MM.1S (cell line): ENCODE measurements around the gene PPP4R2.

Experiments used
- DNase-seq: peaks from one replicate; pipeline ENCODE4 v3.0.0-alpha.2; 2015
- H2AFZ ChIP-seq: fragments of 300-600 bp; sonication (generic); 2 replicates; pipeline ENCODE4 v1.6.0; 2016; ENCODE audit warnings: antibody characterized with exemption, low read length
- H3F3A ChIP-seq: fragments of 300-600 bp; sonication (generic); 2 replicates; pipeline ENCODE4 v1.6.1; 2016; ENCODE audit warnings: mild to moderate bottlenecking, antibody characterized with exemption, low read length, moderate library complexity, mixed read lengths; ENCODE audit not compliant: insufficient read depth
- H3K27ac ChIP-seq: fragments of 300-600 bp; sonication (generic); 2 replicates; pipeline ENCODE4 v1.5.1; 2016; ENCODE audit warnings: mild to moderate bottlenecking, low read length
- H3K27me3 ChIP-seq: fragments of 300-600 bp; sonication (generic); replicated peaks from 2 replicates; pipeline ENCODE4 v1.6.0; 2016; ENCODE audit warnings: low read length; ENCODE audit not compliant: insufficient read depth
- H3K36me3 ChIP-seq: fragments of 300-600 bp; sonication (generic); replicated peaks from 2 replicates; pipeline ENCODE4 v1.6.1; 2016; ENCODE audit warnings: mild to moderate bottlenecking, low read length, mixed read lengths; ENCODE audit not compliant: insufficient read depth
- H3K4me1 ChIP-seq: fragments of 300-600 bp; sonication (generic); 2 replicates; pipeline ENCODE4 v1.6.1; 2016; ENCODE audit warnings: low read length, mixed read lengths
- H3K4me2 ChIP-seq: fragments of 300-600 bp; sonication (generic); 2 replicates; pipeline ENCODE4 v1.6.0; 2016; ENCODE audit warnings: low read depth, low read length
- H3K4me3 ChIP-seq: fragments of 300-600 bp; sonication (generic); 2 replicates; pipeline ENCODE4 v1.5.1; 2016; ENCODE audit warnings: low read length, mixed read lengths
- H3K79me2 ChIP-seq: fragments of 300-600 bp; sonication (generic); 2 replicates; pipeline ENCODE4 v1.6.1; 2016; ENCODE audit warnings: mixed run types, low read length, mixed read lengths
- H3K9ac ChIP-seq: fragments of 300-600 bp; sonication (generic); 2 replicates; pipeline ENCODE4 v1.6.1; 2016; ENCODE audit warnings: low read length, mixed read lengths
- H3K9me2 ChIP-seq: fragments of 300-600 bp; sonication (generic); replicated peaks from 2 replicates; pipeline ENCODE4 v1.6.1; 2016; ENCODE audit warnings: mild to moderate bottlenecking, low read length, mixed read lengths; ENCODE audit not compliant: insufficient read depth
- H3K9me3 ChIP-seq: fragments of 300-600 bp; sonication (generic); replicated peaks from 2 replicates; pipeline ENCODE4 v1.6.1; 2016; ENCODE audit warnings: mild to moderate bottlenecking, low read length, mixed read lengths; ENCODE audit not compliant: insufficient read depth
- H4K20me1 ChIP-seq: fragments of 300-600 bp; sonication (generic); 2 replicates; pipeline ENCODE4 v1.6.1; 2016; ENCODE audit warnings: mild to moderate bottlenecking, low read length, moderate library complexity, mixed read lengths; ENCODE audit not compliant: insufficient read depth
- CTCF ChIP-seq: fragments of 300-600 bp; sonication (generic); IDR thresholded peaks from 2 replicates; pipeline ENCODE4 v1.5.1; 2016; ENCODE audit warnings: antibody characterized with exemption, low read length, mixed read lengths
- EZH2 ChIP-seq: fragments of 300-600 bp; sonication (generic); optimal IDR thresholded peaks from 2 replicates; pipeline ENCODE3; 2017; ENCODE audit warnings: low read depth, mild to moderate bottlenecking, antibody characterized with exemption, low read length, mixed read lengths
- EZH2phosphoT487 ChIP-seq: fragments of 300-600 bp; sonication (generic); IDR thresholded peaks from 2 replicates; pipeline ENCODE4 v1.6.1; 2018; ENCODE audit warnings: antibody characterized with exemption, low read length

The PPP4R2 gene

GRCh38 chr3:73101881-73102280 lies 105.3 kb downstream of the PPP4R2 start:
- no peak for TF ChIP-seq CTCF
- Histone ChIP-seq H3K4me2 (no peak overlapping the region), H3F3A (no peaks in the 10 kb centered on the region), H3K27me3 (no peaks in the 10 kb centered on the region), H3K9me3 (no peaks in the 10 kb centered on the region), H3K27ac (no peak overlapping the region), H3K4me1 (no peaks in the 10 kb centered on the region), H3K9me2 (no peaks in the 10 kb centered on the region), H3K9ac (no peak overlapping the region), H4K20me1 (no peaks in the 10 kb centered on the region), H2AFZ (no peak overlapping the region), H3K79me2 (no peaks in the 10 kb centered on the region), H3K4me3 (no peak overlapping the region), H3K36me3 (no peaks in the 10 kb centered on the region)
- DNase-seq = no peak

GRCh38 chr3:73107215-73107614 lies 110.6 kb downstream of the PPP4R2 start:
- Histone ChIP-seq H3K4me3 (no peak overlapping the region), H3K4me1 (no peaks in the 10 kb centered on the region), H3K36me3 (no peaks in the 10 kb centered on the region), H2AFZ (no peak overlapping the region), H4K20me1 (no peaks in the 10 kb centered on the region), H3K4me2 (no peak overlapping the region), H3K27me3 (no peaks in the 10 kb centered on the region), H3K79me2 (no peaks in the 10 kb centered on the region), H3K9me3 (no peaks in the 10 kb centered on the region), H3F3A (no peaks in the 10 kb centered on the region), H3K27ac (no peak overlapping the region), H3K9me2 (no peaks in the 10 kb centered on the region), H3K9ac (no peak overlapping the region)
- TF ChIP-seq EZH2 (no peak), CTCF (no peak), EZH2phosphoT487 (no peak)
- DNase-seq = no peak

- no peaks in the 10 kb centered on the region for H3K79me2 ChIP-seq
- H3K9me2 ChIP-seq = no peaks in the 10 kb centered on the region
- TF ChIP-seq CTCF = no peak
- TF ChIP-seq EZH2phosphoT487 = no peak
- no peak for TF ChIP-seq EZH2
- H2AFZ ChIP-seq = no peak overlapping the region
- H3F3A ChIP-seq = no peaks in the 10 kb centered on the region
- no peak overlapping the region for H3K4me2 ChIP-seq
- no peak overlapping the region for H3K27ac ChIP-seq
- H3K27me3 ChIP-seq = no peaks in the 10 kb centered on the region
- no peak overlapping the region for H3K4me3 ChIP-seq
- no peak overlapping the region for H3K9ac ChIP-seq
- no peak for DNase-seq
- no peaks in the 10 kb centered on the region for H4K20me1 ChIP-seq
- H3K4me1 ChIP-seq = no peaks in the 10 kb centered on the region
- H3K36me3 ChIP-seq = no peaks in the 10 kb centered on the region
- H3K9me3 ChIP-seq = no peaks in the 10 kb centered on the region
Measured at GRCh38 chr3:73107676-73108187, 111.1 kb downstream of the PPP4R2 start.
